GM20431 (cell line): ENCODE results near the gene PPP3CA.
"Not testable (repeated sequence)": the region's sequence is repeated elsewhere in the genome, so short reads cannot be mapped to it uniquely, and the experiment has no call there.

Source experiments
- in situ Hi-C: fragments of 300-500 bp; cut with MseI, MboI; formaldehyde crosslinking; loops from one replicate; pipeline ENCODE4 v1.15.0; 2020; ENCODE audit warnings: low sequenced_read_pairs; ENCODE audit not compliant: unreplicated experiment

Gene PPP3CA

GRCh38 chr4:101125045-101125942 is 222.0 kb downstream of the PPP3CA start:
- in situ Hi-C loops, result no loop called here

- in situ Hi-C loops, result no loop called here
Measured at GRCh38 chr4:101123231-101123630, 224.1 kb downstream of the PPP3CA start.

GRCh38 chr4:101122019-101122418 is 225.3 kb downstream of the PPP3CA start:
- in situ Hi-C loops, result no loop called here

GRCh38 chr4:101119141-101119540 is 228.2 kb downstream of the PPP3CA start:
- in situ Hi-C loops, result no loop called here

- in situ Hi-C loops, result no loop called here
Measured at GRCh38 chr4:101118617-101119016, 228.7 kb downstream of the PPP3CA start.

GRCh38 chr4:101115887-101116286 is 231.4 kb downstream of the PPP3CA start:
- in situ Hi-C loops, result no loop called here

GRCh38 chr4:101114936-101115372 is 232.4 kb downstream of the PPP3CA start:
- in situ Hi-C loops, result no loop called here

GRCh38 chr4:101104312-101105052 is 242.8 kb downstream of the PPP3CA start:
- in situ Hi-C loops, result no loop called here

GRCh38 chr4:101103381-101104142 is 243.8 kb downstream of the PPP3CA start:
- in situ Hi-C loops, result no loop called here

GRCh38 chr4:101102114-101102742 is 245.1 kb downstream of the PPP3CA start:
- in situ Hi-C loops, result no loop called here

GRCh38 chr4:101101072-101101471 is 246.3 kb downstream of the PPP3CA start:
- in situ Hi-C loops, result no loop called here

- in situ Hi-C loops, result no loop called here
Measured at GRCh38 chr4:101098666-101099400, 248.5 kb downstream of the PPP3CA start.

GRCh38 chr4:101092609-101093008 is 254.7 kb downstream of the PPP3CA start:
- in situ Hi-C loops, result not testable (repeated sequence)

GRCh38 chr4:101089168-101089567 is 258.2 kb downstream of the PPP3CA start:
- in situ Hi-C loops, result no loop called here

- in situ Hi-C loops, result no loop called here
Measured at GRCh38 chr4:101086801-101087586, 260.3 kb downstream of the PPP3CA start.

GRCh38 chr4:101083131-101083530 is 264.2 kb downstream of the PPP3CA start:
- in situ Hi-C loops, result no loop called here

- in situ Hi-C loops, result no loop called here
Measured at GRCh38 chr4:101081695-101082369, 265.5 kb downstream of the PPP3CA start.

- in situ Hi-C loops, result no loop called here
Measured at GRCh38 chr4:101081166-101081565, 266.2 kb downstream of the PPP3CA start.
